HG03039 (cell line): ENCODE measurements around the gene GMCL2.

Experiments used
- ATAC-seq: cut with Tn5 transposase; IDR thresholded peaks from one replicate; pipeline ENCODE4 v1.9.1; 2021; ENCODE audit warnings: mild to moderate bottlenecking, moderate library complexity; ENCODE audit not compliant: unreplicated experiment

Gene GMCL2

DNA sequence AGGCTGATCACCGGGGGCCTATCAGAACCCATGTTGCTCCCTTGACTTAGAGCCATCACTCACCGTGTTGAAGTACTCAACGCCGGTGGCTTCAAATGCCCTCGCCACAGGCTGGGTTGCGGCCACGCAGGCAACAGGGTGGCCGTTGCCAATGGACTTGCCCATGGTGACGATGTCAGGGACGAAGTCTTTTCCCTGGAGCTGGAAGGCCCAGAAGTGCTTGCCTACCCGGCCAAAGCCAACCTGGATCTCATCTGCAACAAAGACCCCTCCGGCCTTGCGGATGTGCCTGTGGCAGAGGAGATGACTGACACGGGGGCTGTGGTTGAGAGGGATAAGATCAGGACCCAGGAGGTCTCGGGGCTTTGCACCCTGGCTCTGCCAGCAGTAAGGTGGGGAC lies 35.1 kb upstream of the GMCL2 start:
- no peak for ATAC-seq

DNA sequence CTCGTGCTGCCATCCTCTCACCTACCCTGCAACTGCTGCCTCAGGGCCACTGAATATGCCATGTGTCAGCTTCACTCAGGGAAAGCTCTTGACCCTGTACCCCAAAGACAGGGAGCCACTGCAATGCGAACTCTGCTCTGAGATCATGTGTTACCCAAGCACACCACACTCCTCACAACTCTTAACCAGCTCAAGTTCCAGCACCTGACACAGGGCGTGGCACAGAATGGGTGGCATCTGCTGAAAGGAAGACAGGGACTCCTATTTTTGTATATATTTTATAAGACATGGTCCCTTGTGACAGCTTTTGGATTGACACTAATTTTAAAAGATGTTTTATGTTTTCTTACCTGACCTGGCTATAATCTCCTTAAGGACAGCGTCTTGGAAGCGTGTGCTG lies 34.7 kb upstream of the GMCL2 start:
- no peak for ATAC-seq

DNA sequence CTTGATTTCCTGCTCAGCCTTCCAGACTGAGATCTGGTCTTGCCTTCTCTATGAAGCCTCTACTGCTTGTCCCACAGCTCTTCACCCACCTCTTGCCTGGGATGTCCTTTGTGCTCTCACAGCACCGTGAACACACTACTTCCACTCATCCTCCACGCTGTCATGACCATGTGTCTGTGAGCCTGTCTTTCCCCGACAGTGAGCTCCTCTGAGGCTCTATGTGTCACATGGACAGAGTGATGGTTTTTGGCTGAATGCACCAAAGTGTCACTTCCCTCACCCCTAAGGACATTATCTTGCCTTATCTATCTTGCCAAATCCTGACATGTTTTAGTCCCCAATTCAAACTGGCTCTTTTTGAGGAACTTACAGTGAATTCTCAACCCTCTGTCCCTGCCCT lies 34.1 kb upstream of the GMCL2 start:
- ATAC-seq: no peak

DNA sequence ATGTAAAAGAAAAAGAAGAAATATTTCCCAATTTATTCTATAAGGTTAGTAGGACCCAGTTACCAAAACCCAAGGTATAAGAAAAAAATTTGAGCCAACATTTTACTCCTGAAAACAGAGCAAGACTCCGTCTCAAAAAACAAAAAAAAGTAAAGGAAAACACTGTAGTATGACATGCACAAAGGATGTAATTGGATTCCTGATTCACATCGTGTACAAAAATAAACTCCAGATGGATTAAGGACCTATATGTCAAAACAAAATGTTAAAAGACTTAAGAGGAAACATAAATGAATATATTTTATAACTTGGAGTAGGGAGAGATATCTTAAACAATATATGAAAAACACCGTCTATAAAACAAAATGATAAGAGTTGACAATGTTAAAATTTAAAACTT lies 31.7 kb upstream of the GMCL2 start:
- ATAC-seq: no peak

DNA sequence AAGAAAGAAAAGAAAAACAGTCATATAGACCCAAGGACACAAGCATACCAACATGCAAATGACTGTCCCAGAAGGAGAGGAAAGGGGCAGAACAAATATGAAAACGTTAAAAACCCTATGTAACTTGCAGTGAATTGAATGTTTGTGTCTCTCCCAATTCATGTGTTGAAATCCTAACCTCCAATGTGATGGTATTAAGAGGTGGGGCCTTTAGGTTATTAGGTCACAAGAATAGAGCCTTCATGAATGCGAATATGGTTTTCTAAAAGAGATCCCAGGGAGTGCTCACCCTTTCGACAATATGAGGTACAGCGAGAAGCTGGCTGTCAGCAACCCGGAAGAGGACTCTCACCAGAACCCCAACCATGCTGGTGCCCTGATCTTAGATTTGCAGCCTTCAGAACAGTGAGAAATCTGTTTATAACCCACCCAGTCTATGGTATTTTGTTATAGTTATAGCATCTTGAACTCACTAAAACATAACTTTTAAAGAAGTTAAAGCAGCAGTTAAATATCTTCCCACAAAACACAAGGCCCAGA lies 31.1 kb upstream of the GMCL2 start:
- no peak for ATAC-seq

DNA sequence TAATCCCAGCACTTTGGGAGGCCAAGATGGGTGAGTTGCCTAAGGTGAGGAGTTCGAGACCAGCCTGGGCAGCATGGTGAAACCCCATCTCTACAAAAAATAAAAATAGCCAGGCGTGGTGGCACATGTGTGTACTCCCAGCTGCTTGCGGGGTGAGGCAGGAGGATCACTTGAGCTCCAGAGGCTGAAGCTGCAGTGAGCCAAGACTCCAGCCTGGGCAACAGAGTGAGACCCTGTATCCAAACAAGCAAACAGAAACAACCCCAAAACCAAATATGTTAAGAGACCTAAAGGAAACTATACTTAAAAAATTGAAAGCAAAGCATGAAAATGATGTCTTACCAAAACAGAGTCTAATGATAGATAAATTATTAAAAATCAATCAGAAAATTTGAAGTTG lies 29.6 kb upstream of the GMCL2 start:
- ATAC-seq: no peak

DNA sequence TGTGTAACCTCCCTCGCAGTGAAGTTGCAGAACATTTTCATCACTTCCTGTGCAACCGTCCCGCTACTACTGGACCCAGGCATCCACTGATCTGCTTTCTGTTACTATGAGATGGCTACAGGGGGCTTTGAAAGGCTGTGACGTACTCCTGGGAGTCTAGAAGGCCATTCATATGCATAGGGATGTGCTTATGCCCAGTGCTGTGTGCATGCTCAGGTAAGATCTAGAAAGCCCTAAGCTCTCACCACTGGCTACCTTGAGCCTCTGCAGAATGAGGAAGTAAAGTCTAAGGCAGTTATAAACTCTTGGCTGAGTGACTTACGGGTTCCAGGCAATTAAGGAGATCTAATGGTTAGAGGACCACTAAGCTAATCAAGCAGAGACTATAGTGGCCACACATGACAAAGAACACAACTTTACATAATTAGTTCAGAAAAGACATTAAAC lies 28.9 kb upstream of the GMCL2 start:
- no peak for ATAC-seq

DNA sequence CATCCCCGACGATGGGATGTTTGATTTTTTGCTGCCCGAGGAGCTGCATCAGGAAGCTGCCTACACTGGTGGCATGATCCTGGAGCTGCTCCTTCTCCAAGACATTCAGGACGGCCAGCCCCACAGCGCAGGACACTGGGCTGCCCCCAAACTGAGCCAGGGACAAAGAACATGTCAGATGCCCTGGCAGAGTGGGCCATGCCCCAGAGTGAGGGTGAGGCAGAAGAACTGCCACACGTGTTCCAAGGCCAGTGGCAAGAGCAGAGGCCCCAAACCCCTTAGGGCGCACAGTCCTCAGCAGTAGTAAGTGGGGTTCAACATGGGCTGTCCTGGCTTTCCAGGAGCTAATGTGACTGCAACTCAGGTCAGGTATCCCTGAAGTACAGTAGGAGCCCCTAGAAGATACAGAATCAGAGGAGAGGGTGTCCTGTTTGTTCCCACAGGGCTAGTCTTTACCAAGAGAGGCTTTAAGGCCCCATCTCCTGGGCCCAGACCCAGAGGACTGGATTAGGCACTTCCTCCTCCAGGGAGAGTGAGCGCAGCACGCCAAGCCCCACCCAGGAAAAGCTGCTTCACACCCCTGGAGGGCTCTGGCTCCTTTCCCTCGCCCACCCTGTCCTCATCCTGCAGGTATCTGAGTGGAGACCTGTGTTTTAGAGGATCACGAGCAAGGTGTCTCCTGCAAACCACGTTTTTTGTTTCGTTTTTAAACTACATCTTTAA lies 28.3 kb upstream of the GMCL2 start:
- no peak for ATAC-seq

DNA sequence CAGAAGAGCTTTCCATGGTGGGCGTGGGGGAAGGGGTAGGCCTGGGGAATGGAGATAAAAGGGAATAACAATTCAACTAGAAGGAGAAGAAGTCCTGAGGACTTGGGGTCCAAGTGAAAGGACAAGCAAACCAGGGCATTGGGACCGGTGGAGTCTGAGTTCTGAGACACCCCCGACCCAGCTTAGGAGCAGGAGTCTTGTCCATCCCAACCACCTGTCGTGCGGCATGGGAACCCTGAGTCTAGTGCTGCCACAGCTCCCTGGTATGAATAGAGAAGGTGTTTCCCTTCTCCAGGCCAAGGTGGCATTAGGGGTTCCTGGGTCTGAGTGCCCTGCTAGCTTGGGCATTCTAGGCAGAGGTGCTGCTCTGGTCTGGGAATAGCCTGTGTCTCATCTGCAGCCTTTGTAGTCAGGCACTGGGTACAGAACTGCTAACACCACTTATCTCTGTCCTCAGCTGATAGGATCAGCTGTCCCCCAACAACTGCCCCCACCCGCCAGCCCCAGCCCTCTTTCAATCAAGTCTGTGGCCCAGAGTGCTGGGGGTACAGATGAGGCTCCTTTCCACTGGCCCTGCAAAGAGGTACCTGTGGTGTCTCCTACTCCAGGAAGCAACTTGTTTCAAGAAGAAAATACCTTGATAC lies 27.1 kb upstream of the GMCL2 start:
- no peak for ATAC-seq

DNA sequence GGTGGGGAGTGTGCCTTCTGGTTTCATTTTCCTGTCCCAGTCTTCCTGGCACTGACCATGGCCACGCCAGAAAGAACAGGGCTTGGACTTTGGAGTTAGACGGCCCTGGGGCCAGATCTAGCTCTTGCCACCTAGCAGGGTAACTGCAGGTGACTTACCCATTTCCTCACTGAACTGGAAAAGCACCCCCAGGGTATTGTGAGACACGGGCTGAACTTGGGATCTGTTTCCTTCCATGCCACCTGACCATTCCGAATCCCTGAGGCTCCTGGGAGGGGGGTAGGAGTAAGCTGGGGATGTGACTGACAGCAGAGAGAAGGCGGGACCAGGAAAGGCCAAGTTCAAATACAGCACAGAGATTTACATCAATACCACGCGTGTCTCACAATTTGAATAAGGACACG lies 26.6 kb upstream of the GMCL2 start:
- ATAC-seq: no peak

DNA sequence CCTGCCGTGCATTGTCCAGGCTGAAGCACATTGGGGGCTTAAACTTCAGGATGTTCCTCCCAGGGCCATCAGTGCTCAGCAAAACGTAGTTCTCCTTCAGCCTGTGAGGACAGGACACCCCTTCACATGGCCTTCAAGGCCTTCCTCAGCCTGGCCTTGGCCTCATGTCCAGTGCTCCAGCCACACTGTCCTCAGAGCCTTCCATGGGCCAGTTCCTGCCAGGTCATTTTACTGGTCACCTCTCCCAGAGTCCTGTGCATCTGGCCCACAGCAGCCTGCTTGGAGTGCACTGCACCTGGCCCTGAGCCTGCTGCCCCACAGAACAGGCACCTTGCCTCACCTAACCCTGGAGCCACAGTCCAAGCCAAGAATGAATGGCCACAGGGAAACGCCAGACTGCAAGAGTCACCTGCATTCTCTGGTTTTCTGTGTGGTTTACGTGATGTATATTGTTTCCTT lies 25.9 kb upstream of the GMCL2 start:
- ATAC-seq: no peak

DNA sequence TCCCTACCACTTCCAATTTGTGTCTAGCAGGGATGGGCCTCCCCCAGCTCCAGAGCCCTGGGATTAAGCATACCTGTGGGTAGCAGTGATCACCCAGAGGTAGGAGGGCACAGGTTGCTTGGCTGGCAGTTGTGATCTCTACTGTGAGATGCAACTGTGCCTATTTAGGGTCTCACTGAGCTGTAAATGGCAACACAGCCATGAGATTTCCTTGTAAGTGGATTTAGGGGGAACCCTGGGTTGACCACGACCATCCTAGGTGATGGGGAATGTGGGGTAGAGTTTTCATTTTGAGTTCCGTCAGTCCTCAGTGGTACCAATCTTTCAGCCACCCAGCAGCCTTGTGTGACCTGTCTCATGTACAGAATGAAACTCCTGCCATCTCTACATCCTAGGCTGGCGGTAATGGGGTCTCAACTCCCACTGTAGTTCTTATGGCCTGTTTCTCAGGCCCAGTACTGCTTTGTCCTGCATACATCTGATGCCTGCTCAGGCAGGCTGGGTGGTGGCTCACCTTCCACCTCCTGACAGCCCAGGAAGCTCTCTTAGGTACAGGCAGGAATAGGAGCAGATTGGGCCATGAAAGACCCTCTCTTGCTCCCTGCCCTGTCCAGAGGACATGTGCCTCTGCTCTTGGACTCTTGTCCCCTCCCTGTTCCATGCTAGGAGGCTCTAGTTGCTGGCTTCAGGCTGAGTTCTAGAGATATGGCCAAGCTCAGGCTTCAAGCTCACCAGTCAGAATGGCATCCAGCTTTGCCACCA lies 25.3 kb upstream of the GMCL2 start:
- ATAC-seq: no peak

DNA sequence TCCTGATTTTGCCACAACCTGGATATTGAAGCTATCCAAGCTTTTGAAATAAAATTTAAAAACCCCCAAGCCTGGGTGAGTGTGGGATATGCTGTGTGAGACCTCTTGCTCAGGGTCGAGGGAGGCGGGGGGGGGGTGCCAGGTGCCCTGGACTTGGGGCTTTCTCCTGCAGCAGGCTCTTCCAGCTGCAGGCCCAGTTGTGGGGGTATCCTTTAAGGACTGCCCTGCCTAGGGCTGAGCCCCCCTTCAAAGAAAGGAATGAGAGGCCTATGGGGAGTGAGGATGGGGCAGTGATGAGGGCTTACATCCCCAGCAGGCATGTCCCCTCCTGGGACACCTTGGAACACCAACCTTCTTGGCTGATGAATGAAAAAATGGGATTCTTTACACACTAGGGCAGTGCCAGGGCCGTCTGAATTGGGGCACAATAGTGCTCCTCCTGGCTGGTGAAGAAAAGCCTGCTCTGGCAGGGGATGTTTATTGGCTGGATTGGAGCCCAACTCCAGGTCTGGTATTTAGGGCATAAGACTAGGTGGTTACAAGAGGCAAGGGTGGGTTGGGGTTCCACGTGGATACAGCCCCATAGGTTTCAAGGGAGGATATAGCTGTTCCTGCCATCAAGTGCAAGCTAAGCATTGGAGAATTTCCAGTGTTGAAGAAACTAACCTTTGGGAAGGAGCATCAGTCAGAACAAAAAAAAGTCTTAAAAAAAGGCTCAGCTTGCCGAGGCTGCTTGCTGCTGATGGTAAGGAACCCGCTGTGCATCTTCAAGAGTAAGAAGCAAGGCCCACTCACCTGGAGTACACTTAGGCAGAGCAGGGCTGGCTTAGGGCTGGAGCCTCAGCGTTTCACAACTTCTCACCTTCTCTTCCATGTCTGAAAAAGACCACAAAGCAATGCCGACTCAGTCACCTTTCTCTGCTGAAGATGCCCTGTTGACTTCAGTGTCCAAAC lies 24.2 kb upstream of the GMCL2 start:
- ATAC-seq: no peak

DNA sequence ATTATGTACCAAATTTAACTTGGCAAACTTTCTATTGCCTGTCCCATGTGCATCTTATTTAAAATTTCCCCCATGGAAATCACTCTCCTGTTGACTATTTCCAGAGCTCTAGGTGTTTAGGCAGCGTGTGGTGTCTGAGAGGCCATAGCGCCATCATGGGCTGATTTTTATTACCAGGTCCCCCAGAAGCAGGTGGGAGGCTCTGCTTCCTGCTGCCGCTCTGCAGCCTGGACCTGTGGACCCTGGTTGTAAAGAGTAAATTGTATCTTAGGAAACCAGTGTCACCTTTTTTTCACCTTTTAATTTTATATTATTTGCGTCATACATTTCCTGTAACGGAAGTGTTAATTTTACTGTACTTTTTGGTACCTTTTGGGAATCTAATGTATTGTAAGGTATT lies 23.5 kb upstream of the GMCL2 start:
- no peak for ATAC-seq

DNA sequence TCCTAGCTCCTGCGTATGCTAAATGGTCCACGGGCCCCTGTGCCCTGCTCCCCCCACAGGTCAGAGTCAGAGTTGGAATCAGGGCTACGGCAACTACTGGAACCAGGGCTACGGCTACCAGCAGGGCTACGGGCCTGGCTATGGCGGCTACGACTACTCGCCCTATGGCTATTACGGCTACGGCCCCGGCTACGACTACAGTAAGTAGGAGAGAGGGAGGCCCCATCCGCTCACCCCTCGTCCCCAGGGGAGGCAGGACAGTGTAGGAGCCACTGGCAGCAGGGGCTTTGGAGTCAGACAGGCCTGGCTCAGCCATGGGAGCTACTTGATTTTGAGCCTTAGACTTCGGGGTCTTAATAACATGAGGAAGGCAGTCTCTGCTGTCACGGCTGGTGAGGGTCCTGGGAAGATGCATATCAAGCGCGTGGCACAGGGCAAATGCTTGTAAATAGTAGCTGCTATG lies 22.9 kb upstream of the GMCL2 start:
- ATAC-seq: no peak

DNA sequence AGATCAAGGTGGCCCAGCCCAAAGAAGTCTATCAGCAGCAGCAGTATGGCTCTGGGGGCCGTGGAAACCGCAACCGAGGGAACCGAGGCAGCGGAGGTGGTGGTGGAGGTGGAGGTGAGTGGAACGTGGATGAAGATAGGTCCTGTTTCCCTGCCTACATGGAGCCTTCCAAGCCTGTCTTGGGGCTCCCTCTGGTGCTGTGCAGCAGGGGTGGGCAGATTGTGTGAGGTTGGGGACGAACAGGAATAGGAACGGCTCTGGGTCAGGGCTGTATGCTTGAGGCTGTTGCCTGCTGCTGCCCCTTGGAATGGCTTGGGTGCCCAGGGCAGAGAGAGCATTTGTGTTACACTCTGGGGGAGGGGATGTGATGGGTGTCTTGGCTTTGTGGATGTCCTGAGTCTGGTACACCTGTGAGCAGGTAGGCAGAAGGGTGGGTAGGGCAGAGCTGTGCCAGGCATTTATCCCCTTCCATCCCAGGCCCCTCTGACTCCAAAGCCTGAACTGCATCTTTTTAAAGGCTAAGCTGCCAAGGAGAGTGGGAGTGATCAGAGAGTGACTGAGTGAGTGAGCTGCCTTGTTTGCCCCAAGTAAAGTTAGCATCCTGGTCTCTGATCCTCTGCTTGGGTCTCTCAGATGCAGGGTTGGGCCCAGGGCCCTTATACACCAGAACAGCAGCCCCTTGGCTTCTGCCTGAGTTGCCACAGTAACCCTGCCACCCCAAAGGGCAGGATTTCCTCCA lies 22.3 kb upstream of the GMCL2 start:
- ATAC-seq: no peak

DNA sequence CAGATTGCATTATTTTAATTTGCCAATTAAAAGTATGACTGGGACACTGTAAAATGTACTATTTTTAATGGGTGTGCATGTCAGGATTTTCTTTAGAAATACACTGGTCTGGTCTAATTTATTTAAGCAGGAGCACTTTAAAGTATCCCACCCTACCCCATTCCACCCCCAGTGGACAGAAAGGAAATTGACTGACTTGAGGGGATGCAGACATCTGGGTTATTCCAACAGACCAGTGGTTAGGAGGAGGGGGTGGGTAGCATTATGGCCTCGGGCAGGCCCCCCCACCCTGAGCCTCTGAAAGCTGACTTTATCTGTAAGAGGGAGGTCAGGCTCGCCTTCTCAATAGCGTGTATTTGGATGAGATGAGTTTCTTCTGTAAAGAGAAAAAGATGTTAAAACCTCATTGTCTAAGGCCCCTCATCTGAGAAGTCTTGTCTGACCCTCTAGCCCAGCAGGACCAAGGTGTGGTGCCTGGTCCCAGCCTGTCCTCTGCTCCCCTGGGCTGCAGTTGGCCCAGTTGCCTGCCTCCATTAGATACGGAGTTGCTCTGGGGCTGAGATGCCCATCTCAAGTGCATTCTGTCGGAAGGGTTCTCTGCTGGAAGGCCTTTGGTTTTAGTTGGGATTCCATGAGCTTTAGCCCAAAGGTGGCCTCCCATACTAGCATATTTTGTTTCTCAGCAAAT lies 21.5 kb upstream of the GMCL2 start:
- ATAC-seq: no peak

DNA sequence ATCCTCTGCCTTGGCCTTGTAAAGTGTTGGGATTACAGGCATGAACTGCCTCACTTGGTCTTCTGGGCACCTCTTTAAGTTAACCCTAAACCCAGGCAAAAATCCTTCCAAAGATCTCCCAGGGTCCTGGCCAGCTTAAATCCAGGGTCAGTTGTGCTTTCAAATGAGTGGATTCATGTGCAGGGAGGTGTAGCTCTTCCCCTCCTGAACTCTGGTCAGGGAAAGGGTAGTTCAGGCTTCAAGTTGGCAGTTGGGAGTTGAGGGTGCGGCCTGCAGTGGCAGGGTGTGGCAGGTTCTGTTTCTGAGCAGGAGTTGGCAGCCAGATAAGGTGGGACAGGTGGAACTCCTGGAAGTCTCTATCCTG lies 20.7 kb upstream of the GMCL2 start:
- ATAC-seq: no peak

DNA sequence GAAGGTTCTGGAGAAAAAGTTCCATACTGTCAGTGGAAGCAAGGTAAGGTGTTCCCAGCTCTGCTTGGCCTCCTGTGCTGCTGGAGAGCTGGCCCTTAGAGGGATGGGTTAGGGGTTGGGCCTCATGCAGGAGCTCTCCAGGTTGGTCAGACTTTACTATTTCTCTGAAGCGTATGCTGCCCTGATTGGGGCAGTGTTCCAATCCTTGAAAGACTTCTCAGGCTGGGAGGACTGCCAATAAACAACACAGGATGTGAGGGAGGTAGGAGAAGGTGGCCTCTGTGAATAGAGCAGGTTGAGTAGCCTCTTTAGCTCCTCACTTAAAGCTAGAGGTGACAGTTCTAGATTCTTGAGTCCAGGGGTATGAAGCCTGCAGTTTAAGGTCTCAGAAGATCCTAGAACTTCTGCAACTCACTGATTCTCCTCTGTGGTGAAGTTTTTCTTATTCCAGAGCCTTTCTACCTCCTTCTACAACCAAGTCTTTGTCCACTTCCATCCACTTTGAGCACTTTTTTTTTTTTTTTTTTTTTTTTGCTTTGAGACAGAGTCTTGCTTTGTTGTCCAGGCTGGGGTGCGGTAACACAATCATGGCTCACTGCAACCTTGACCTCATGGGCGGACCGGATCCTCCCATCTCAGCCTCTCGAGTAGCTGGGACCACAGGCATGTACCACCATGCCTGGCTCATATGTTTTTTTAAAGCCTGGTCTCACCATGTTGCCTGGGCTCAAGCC lies 20.2 kb upstream of the GMCL2 start:
- no peak for ATAC-seq
